IMR-90 (cell line): ENCODE measurements around the gene MEIS2. TPM values are rescaled to one million over a fixed set of nuclear protein-coding genes. Genes with fewer than 3 reads are reported as not detected.

Source experiments
- ATAC-seq: fragments of 200-7000 bp; cut with Tn5 transposase; 2 replicates; pipeline ENCODE4 v1.9.1; 2020; ENCODE audit warnings: low read depth, mild to moderate bottlenecking, moderate library complexity
- BruUV-seq: library from RNA; stranded (reverse); fragments of 400-500 nt; replicated peaks from 2 replicates; lab custom pipeline; 2021; lab: Mats Ljungman, UMichigan
- CTCF ChIA-PET: fragments of 300-600 bp; formaldehyde crosslinking; extraction: SDS; loops from one replicate; lab custom pipeline; 2021; ENCODE audit warnings: antibody characterized with exemption; lab: Yijun Ruan, JAX
- POLR2A ChIA-PET: fragments of 300-600 bp; sonication (Branson Sonifier 250); formaldehyde crosslinking; loops from one replicate; lab custom pipeline; 2022; ENCODE audit warnings: antibody characterized with exemption; ENCODE audit not compliant: unreplicated experiment; lab: Charles Lee
- DNase-seq: peaks from one replicate; pipeline ENCODE4 v3.0.0; 2013
- H2AFZ ChIP-seq: replicated peaks from 2 replicates; pipeline ENCODE3; 2013; ENCODE audit warnings: low read length, mild to moderate bottlenecking; ENCODE audit not compliant: poor library complexity
- H2AK5ac ChIP-seq: 2 replicates; pipeline ENCODE4 v1.6.1; 2013; ENCODE audit warnings: low read depth, low read length, inconsistent platforms
- H2AK9ac ChIP-seq: replicated peaks from 2 replicates; pipeline ENCODE3; 2013; ENCODE audit warnings: mild to moderate bottlenecking, low read depth, low read length, moderate library complexity; ENCODE audit not compliant: poor library complexity
- H2BK120ac ChIP-seq: 2 replicates; pipeline ENCODE4 v1.6.1; 2013; ENCODE audit warnings: low read depth, low read length, inconsistent platforms
- H2BK15ac ChIP-seq: 3 replicates; pipeline ENCODE4 v1.6.1; 2013; ENCODE audit warnings: low read depth, low read length, inconsistent platforms
- H2BK20ac ChIP-seq: 2 replicates; pipeline ENCODE4 v1.6.1; 2013; ENCODE audit warnings: low read depth, mild to moderate bottlenecking, inconsistent platforms, low read length, moderate library complexity
- H2BK5ac ChIP-seq: 2 replicates; pipeline ENCODE4 v1.6.1; 2013; ENCODE audit warnings: mild to moderate bottlenecking, low read depth, low read length, inconsistent platforms; ENCODE audit not compliant: poor library complexity, severe bottlenecking
- H3K14ac ChIP-seq: replicated peaks from 2 replicates; pipeline ENCODE4 v1.6.1; 2013; ENCODE audit warnings: low read depth, low read length, inconsistent platforms
- H3K18ac ChIP-seq: 2 replicates; pipeline ENCODE4 v1.6.1; 2013; ENCODE audit warnings: low read depth, low read length, control low read depth
- H3K23ac ChIP-seq: 2 replicates; pipeline ENCODE4 v1.6.1; 2013; ENCODE audit warnings: low read depth, low read length, inconsistent platforms
- H3K27ac ChIP-seq: 2 replicates; pipeline ENCODE4 v1.5.1; 2013; ENCODE audit warnings: mild to moderate bottlenecking, control low read depth, low read length; ENCODE audit not compliant: insufficient read depth
- H3K27me3 ChIP-seq: 2 replicates; pipeline ENCODE4 v1.6.1; 2013; ENCODE audit warnings: low read length; ENCODE audit not compliant: control insufficient read depth, insufficient read depth
- H3K36me3 ChIP-seq: 2 replicates; pipeline ENCODE4 v1.6.1; 2013; ENCODE audit warnings: low read length, mixed read lengths; ENCODE audit not compliant: control insufficient read depth, insufficient read depth
- H3K4ac ChIP-seq: 2 replicates; pipeline ENCODE4 v1.6.1; 2013; ENCODE audit warnings: low read depth, low read length, inconsistent platforms
- H3K4me1 ChIP-seq: 2 replicates; pipeline ENCODE4 v1.6.1; 2013; ENCODE audit warnings: low read length, mixed read lengths; ENCODE audit not compliant: control insufficient read depth, insufficient read depth
- H3K4me2 ChIP-seq: 2 replicates; pipeline ENCODE4 v1.6.1; 2013; ENCODE audit warnings: low read depth, mild to moderate bottlenecking, control low read depth, low read length, moderate library complexity
- H3K4me3 ChIP-seq: 2 replicates; pipeline ENCODE4 v1.5.1; 2013; ENCODE audit warnings: low read depth, mild to moderate bottlenecking, control low read depth, low read length, moderate library complexity; ENCODE audit not compliant: insufficient read depth
- H3K56ac ChIP-seq: 2 replicates; pipeline ENCODE4 v1.6.1; 2013; ENCODE audit warnings: low read length, inconsistent platforms; ENCODE audit not compliant: insufficient read depth; ENCODE audit errors: extremely low read depth
- H3K79me1 ChIP-seq, 2 experiments: 2 replicates each; pipeline ENCODE4 v1.6.1; 2013; ENCODE audit warnings: low read length in 2 of 2, inconsistent platforms in 1 of 2, low read depth in 1 of 2
- H3K9ac ChIP-seq: 2 replicates; pipeline ENCODE4 v1.6.1; 2013; ENCODE audit warnings: low read depth, low read length, control low read depth
- H3K9me1 ChIP-seq: 2 replicates; pipeline ENCODE4 v1.6.1; 2013; ENCODE audit warnings: low read length, inconsistent platforms; ENCODE audit not compliant: insufficient read depth
- H3K9me3 ChIP-seq: 2 replicates; pipeline ENCODE4 v1.6.1; 2013; ENCODE audit warnings: low read length; ENCODE audit not compliant: control insufficient read depth, insufficient read depth
- H4K20me1 ChIP-seq: 2 replicates; pipeline ENCODE4 v1.6.1; 2013; ENCODE audit warnings: low read length, inconsistent platforms; ENCODE audit not compliant: insufficient read depth
- H4K5ac ChIP-seq: 2 replicates; pipeline ENCODE4 v1.6.1; 2013; ENCODE audit warnings: mild to moderate bottlenecking, low read depth, low read length, control low read depth
- H4K8ac ChIP-seq, 2 experiments: 2 replicates each; pipeline ENCODE4 v1.6.1; 2013; ENCODE audit warnings: low read depth in 2 of 2, low read length in 2 of 2, control low read depth in 1 of 2, inconsistent platforms in 1 of 2
- H4K91ac ChIP-seq: 2 replicates; pipeline ENCODE4 v1.6.1; 2013; ENCODE audit warnings: low read depth, low read length, inconsistent platforms; ENCODE audit not compliant: insufficient read depth
- CEBPB ChIP-seq: IDR thresholded peaks from 2 replicates; pipeline ENCODE4 v1.6.1; 2012; ENCODE audit warnings: low read depth, low read length, improper control_type of control experiment
- MAZ ChIP-seq: IDR thresholded peaks from 2 replicates; pipeline ENCODE4 v1.6.1; 2012; ENCODE audit warnings: low read depth, mild to moderate bottlenecking, low read length, improper control_type of control experiment, moderate library complexity, borderline replicate concordance
- NFE2L2 ChIP-seq: fragments of 150-350 bp; IDR thresholded peaks from 2 replicates; pipeline ENCODE4 v1.6.1; 2016; ENCODE audit warnings: low read depth, mild to moderate bottlenecking, low read length
- POLR2A ChIP-seq: IDR thresholded peaks from 2 replicates; pipeline ENCODE4 v1.6.1; 2012; ENCODE audit warnings: mild to moderate bottlenecking, low read depth, low read length
- RAD21 ChIP-seq: IDR thresholded peaks from 2 replicates; pipeline ENCODE4 v1.6.1; 2012; ENCODE audit warnings: low read length, improper control_type of control experiment
- RFX5 ChIP-seq: IDR thresholded peaks from 2 replicates; pipeline ENCODE4 v1.8.0; 2012; ENCODE audit warnings: low read depth, mild to moderate bottlenecking, low read length, moderate library complexity
- WGBS, 2 experiments: methylation state at CpG; one replicate each; pipeline versions ENCODE4 v1.1.5 to v1.1.7; 2013; ENCODE audit warnings: missing lambda C conversion rate in 2 of 2; ENCODE audit not compliant: insufficient read length in 1 of 2; ENCODE audit errors: extremely low coverage in 2 of 2; 5-methylcytosine and 5-hydroxymethylcytosine counted together
- dilution Hi-C: fragments of 300-500 bp; cut with HindIII; formaldehyde crosslinking; loops from one replicate; pipeline ENCODE4 v1.14.3; 2018; ENCODE audit warnings: low sequenced_read_pairs; ENCODE audit not compliant: unreplicated experiment
- in situ Hi-C: fragments of 300-500 bp; cut with MboI; formaldehyde crosslinking; loops from 3 replicates; pipeline ENCODE4 v1.14.3; 2019; ENCODE audit warnings: low sequenced_read_pairs, inconsistent platforms, mixed read lengths
- intact Hi-C: fragments of 100-400 bp; cut with micrococcal nuclease; formaldehyde crosslinking; loops from 2 replicates; pipeline ENCODE4 v1.10.0; 2022
- polyA plus RNA-seq, 3 experiments: library from polyadenylated mRNA; depleted of rRNA; stranded (reverse); fragments of >200 nt; gene quantifications; 2 replicates each; pipeline ENCODE4 v1.2.3, GENCODE V29; 2012; ENCODE audit warnings: low replicate concordance in 1 of 3
- total RNA-seq: library from RNA; depleted of rRNA; stranded (reverse); fragments of >200 nt; gene quantifications from 2 replicates; pipeline ENCODE4 v1.2.3, GENCODE V29; 2012

The MEIS2 gene
- total and polyA plus RNA-seq, 2 of the 4 experiments (the other 2 are of a cell fraction), result 70.1 to 71.3 TPM

DNA sequence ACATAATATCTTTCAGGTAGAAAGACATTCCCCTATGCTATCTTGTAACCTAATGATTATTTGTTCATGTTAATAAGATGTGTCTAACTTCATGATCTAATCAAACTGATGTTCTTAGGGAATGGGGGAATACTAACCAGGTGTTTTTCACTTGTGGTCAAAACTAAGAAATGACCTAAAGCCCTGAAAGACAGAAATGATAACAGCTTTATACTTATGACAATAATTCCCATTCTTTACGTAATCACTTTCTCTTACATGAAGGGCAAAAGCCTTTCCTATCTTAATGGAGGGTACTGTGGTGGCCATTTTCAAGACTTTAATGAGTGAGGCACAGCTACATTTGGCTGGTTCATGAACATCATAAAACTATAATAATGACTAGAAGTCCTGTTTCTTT lies 33.9 kb upstream of the MEIS2 start:
- no peaks in the 10 kb centered on the region for H3K9me3 ChIP-seq
- H2AFZ ChIP-seq, result no peak overlapping the region
- BruUV-seq, result no TSS peak
- no peak overlapping the region for H3K4me3 ChIP-seq
- H3K27ac ChIP-seq, result no peak overlapping the region
- no peak overlapping the region for H3K9ac ChIP-seq
- no peak overlapping the region for H2BK5ac ChIP-seq
- ATAC-seq (no peak), DNase-seq (no peak)
- H3K9me1 ChIP-seq, result 0 out of 2 replicates have a peak, but pooled peaks cover 2% of the 10 kb centered on the region
- no peak overlapping the region for H3K4me2 ChIP-seq
- intact Hi-C loops, result loop anchor here (1.0 to 10.0 kb wide), 8 partner anchors 251 to 1615 kb away; no protein-coding TSS in a partner anchor
- H3K14ac ChIP-seq, result no peak overlapping the region
- no peaks in the 10 kb centered on the region for H3K79me1 ChIP-seq
- TF ChIP-seq RAD21 (no peak), POLR2A (no peak), CEBPB (no peak), MAZ (no peak), RFX5 (no peak), NFE2L2 (no peak)
- no peak overlapping the region for H4K8ac ChIP-seq
- in situ Hi-C loops, result loop anchor here (10.0 to 25.0 kb wide), 6 partner anchors 622 to 1847 kb away; no protein-coding TSS in a partner anchor
- POLR2A ChIA-PET, result no interaction called here
- peaks cover 1% of the 10 kb centered on the region; the same call in 1 of the 2 replicates for H3K4me1 ChIP-seq
- no peak overlapping the region for H2AK5ac ChIP-seq
- H3K4ac ChIP-seq, result no peak overlapping the region
- no peak overlapping the region for H2BK20ac ChIP-seq
- no peak overlapping the region for H3K56ac ChIP-seq
- WGBS, 2 experiments, result no CpG with 5 or more reads among the region's 1 CpG
- no peak overlapping the region for H2BK15ac ChIP-seq
- no peak overlapping the region for H4K91ac ChIP-seq
- H3K36me3 ChIP-seq, result no peaks in the 10 kb centered on the region
- no peak overlapping the region for H4K5ac ChIP-seq
- H4K20me1 ChIP-seq, result no peaks in the 10 kb centered on the region
- no peak overlapping the region for H2AK9ac ChIP-seq
- dilution Hi-C loops, result no loop called here
- no peak overlapping the region for H2BK120ac ChIP-seq
- no peak overlapping the region for H3K23ac ChIP-seq
- CTCF ChIA-PET, result interaction anchor here (0.6 to 1.9 kb wide), 9 partner anchors 9 to 1515 kb away, joined by 3 to 12 read pairs (median 4); no protein-coding TSS in a partner anchor
- no peaks in the 10 kb centered on the region for H3K27me3 ChIP-seq
- no peak overlapping the region for H3K18ac ChIP-seq
